Measurements from ENCODE around the gene APOBEC3B.
"Not testable (repeated sequence)": the region's sequence is repeated elsewhere in the genome, so short reads cannot be mapped to it uniquely, and the experiment has no call there.

The APOBEC3B gene

DNA sequence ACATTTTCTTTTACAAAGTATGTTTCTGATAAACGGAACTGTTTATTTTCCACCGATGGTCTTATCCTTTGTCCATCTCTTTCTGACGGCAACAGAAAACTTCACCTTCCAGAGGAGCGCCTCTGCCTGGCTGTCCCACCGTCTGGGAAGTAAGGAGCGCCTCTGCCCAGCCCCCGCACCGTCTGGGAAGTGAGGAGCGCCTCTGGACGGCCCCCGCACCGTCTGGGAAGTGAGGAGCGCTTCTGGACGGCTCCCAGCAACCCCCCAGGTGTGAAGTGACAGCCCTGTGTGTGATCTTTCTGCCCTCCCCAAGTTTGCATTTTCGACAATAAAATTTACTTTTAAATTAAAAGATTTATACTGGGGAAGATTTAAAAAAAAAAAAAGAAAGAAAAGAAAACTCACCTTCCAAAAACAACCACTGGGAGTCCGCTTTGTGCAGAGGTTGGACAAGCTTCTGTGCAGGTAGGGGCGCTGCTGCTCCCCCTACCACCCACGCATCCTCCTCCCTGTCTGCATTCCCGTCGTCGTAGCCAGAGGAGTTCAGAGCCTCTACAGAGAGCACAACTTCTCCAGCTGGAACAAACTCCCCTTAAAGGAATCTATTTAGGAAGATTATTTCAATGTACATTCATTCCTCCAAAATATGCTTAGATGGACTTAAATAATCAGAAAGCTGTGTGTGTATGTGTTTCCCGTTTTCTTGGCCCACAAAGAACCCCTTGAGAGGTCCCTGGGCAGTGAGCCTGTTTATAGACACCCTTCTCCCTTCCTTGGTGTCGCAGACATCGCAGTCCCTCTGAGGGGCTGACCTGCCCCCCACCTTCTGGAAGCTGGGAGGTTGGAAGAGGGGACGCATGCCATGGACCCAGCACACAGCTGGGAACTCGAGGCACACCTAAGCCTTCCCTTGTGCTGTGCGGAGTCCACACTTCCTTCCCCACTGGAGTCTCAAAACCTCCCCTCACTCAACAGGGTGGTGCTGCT, 849 bp upstream of the APOBEC3B start:
- Mint-ChIP-seq H3K27me3 (ENCODE audit: low read depth, poor library complexity) (peaks cover 12% of the 10 kb centered on the region), H3K36me3 (ENCODE audit: low read depth) (peaks cover 13% of the 10 kb centered on the region), H3K4me1 (peaks cover 20% of the 10 kb centered on the region), H3K4me3 (no peak overlapping the region), H3K27ac (no peak overlapping the region), H3K9me3 (peaks cover 62% of the 10 kb centered on the region)
- TF ChIP-seq, protein P1, sequence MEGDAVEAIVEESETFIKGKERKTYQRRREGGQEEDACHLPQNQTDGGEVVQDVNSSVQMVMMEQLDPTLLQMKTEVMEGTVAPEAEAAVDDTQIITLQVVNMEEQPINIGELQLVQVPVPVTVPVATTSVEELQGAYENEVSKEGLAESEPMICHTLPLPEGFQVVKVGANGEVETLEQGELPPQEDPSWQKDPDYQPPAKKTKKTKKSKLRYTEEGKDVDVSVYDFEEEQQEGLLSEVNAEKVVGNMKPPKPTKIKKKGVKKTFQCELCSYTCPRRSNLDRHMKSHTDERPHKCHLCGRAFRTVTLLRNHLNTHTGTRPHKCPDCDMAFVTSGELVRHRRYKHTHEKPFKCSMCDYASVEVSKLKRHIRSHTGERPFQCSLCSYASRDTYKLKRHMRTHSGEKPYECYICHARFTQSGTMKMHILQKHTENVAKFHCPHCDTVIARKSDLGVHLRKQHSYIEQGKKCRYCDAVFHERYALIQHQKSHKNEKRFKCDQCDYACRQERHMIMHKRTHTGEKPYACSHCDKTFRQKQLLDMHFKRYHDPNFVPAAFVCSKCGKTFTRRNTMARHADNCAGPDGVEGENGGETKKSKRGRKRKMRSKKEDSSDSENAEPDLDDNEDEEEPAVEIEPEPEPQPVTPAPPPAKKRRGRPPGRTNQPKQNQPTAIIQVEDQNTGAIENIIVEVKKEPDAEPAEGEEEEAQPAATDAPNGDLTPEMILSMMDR (IDR thresholded peaks at IDR 0.05), result peak; percentile 28
- peak; percentile 33 for DNase-seq

DNA sequence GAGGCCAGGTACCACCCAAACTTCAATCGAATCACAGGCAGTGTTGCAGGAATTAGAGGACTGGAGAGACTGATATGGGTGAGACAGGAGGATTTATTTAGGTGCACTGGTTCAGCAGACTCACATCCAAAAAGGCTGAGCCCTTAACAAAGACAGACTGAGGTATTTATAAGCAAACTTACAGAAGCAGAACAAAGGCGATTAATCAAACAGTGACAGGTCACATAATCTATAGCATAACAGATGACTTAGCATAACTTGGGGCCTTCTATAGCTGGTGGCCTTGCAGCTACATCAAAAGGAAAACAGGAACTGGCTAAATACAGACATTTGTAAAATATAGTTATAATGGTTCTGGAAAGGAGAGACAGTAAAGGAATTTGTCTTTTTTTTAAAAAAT, 2.1 kb downstream of the APOBEC3B start:
- Mint-ChIP-seq H3K9me3 (peaks cover 40% of the 10 kb centered on the region), H3K36me3 (ENCODE audit: low read depth) (peaks cover 10% of the 10 kb centered on the region), H3K4me1 (peaks cover 27% of the 10 kb centered on the region), H3K27me3 (ENCODE audit: low read depth, poor library complexity) (peaks cover 16% of the 10 kb centered on the region), H3K4me3 (no peak overlapping the region), H3K27ac (no peak overlapping the region)
- TF ChIP-seq, protein P1 (IDR thresholded peaks at IDR 0.05), result no peak
- DNase-seq, result no peak

DNA sequence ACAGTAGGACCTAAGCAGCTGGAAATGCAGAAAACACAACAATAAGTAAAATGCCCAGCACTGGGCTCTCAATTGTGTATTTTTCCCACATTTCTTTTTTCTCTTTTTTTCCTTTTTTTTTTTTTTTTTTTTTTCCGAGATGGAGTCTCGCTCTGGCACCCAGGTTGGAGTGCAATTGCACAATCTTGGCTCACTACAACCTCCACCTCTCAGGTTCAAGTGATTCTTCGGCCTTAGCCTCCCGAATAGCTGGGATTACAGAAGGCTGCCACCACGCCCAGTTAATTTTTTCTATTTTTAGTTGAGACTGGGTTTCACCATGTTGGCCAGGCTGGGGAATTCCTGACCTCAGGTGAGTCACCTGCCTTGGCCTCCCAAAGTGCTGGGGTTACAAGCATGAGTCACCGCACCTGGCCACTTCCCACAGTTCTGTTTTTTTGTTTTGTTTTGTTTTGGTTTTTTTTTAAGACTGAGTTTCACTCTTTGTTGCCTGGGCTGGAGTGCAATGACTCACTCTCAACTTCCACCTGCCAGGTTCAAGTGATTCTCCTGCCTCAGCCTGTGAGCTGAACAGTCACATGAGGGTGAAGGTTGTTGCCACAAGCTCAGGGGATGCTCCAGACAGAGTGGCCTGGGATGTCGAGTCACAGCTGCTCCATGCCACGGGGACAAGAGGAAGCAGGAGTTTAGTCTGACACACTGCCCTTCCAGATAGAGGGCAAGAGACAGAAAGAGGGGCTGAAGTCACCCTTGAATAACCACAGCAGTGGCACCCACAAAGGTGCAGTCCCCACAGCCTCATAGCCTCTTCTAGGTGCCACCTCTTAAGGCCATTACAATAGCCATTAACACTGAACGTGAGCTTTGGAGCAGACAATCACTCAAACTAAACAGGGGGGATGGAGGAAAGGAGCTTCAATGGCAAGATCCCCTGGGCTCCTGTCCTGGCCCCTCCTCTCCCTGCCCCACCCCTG, 2.9 kb downstream of the APOBEC3B start:
- H3K27ac Mint-ChIP-seq, result not testable (repeated sequence)
- H3K27me3 Mint-ChIP-seq (ENCODE audit: low read depth, poor library complexity), result peaks cover 16% of the 10 kb centered on the region

DNA sequence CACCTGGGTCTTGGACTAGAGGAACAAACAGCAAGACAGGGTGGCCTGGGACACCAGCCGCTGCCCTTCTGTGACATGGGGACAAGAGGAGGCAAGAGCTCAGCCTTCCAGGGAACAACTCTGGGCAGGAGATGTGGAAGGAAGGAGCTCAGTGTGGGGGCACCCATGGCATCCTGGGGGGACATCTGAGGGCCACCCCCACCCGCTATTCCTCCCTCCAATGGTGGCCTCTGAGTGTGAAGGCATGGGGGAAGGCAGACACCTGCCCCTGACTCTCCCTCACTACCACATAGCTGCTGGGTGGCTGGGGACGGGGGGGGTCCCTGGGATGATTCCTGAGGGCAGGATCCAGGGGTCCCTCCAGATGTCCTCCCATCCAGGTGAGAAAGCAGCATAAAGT, 4.5 kb downstream of the APOBEC3B start:
- Mint-ChIP-seq H3K36me3 (ENCODE audit: low read depth) (peaks cover 10% of the 10 kb centered on the region), H3K9me3 (peaks cover 33% of the 10 kb centered on the region), H3K4me1 (peaks cover 21% of the 10 kb centered on the region), H3K27ac (no peak overlapping the region), H3K4me3 (peak overlapping the region; percentile 23), H3K27me3 (ENCODE audit: low read depth, poor library complexity) (peaks cover 11% of the 10 kb centered on the region)
- TF ChIP-seq, protein P1 (IDR thresholded peaks at IDR 0.05), result no peak
- no peak for DNase-seq

More for the DNA sequence above, 2.9 kb downstream of the APOBEC3B start:
- Mint-ChIP-seq H3K4me1 (peaks cover 27% of the 10 kb centered on the region), H3K9me3 (peaks cover 37% of the 10 kb centered on the region)
- not testable (repeated sequence) for H3K4me3 Mint-ChIP-seq; DNase-seq; H3K36me3 Mint-ChIP-seq (ENCODE audit: low read depth)

DNA sequence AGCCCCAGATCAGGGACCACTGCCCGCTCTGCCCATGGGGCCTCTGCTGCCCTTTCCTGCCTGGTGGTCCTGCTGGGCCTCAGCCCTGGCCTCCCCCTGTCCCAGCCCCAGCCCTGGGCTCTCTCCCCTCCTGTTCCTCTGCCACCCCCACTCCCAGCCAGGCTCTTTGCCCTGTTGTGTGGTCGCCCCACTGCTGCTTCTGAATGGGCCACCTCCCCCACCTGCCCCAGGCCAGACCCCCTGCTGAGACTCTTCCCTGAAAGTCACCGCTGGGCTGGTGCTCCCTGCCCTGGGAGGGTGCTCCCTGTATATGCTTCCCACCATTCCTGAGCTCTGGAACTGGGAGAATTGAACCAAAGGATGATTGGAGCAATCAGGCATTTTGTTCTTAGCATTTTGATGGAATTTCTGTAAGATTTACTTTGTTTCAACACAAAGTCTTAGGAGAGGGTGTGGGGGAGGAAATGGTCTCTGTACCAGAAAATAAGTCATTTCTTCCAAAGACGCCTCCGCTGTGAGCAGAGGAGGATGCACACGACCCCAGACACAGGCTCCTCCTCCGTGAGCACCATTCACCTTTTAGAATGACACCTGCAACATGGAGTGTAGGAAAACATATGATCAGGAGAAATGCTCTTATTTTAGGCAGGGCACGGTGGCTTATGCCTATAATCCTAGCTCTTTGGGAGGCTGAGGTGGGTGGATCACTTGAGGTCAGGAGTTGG, 5.2 kb downstream of the APOBEC3B start:
- peak overlapping the region; percentile 66 for H3K27ac Mint-ChIP-seq
- peaks cover 10% of the 10 kb centered on the region for H3K36me3 Mint-ChIP-seq (ENCODE audit: low read depth)
- H3K4me1 Mint-ChIP-seq, result peaks cover 16% of the 10 kb centered on the region
- peaks cover 29% of the 10 kb centered on the region for H3K9me3 Mint-ChIP-seq
- peaks cover 11% of the 10 kb centered on the region for H3K27me3 Mint-ChIP-seq (ENCODE audit: low read depth, poor library complexity)
- no peak overlapping the region for H3K4me3 Mint-ChIP-seq
- no peak for DNase-seq
- TF ChIP-seq, protein P1 (IDR thresholded peaks at IDR 0.05), result no peak

Measured in nephron progenitor cell (in vitro differentiated cells).